ENCODE results near the gene TTC23. TPM values are rescaled to one million over a fixed set of nuclear protein-coding genes. Genes with fewer than 3 reads are reported as not detected.

The TTC23 gene
- polyA plus RNA-seq, 1 donor (not counting 4 experiments of a cell fraction or from before 2014, with no cell fraction given) = 6.7 TPM

DNA sequence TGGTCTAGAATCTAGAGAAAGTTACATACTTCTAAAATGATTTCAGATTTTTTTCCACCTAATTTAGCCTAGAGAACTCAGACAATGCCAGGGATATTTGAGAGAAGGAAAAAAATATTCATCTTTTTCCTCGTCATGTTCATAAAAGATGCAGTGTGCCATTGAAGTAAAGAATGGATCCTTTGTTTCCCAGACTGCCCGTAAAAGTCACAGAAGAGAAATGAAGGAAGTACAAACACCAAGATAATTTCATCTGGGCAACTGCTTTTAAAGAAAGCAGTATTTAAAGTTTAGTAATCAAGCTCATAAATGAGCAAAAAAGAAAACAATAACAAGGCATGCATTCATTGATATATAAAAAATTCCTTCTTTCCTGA is 47.2 kb downstream of the TTC23 start:
- no peaks in the 10 kb centered on the region for H3K79me2 ChIP-seq (ENCODE audit: control insufficient read depth, insufficient read depth, low read length)
- no peak overlapping the region for H3K4me3 ChIP-seq (ENCODE audit: control insufficient read depth in 2 of 3, extremely low read depth in 1 of 3, insufficient read depth in 2 of 3, low read depth in 1 of 3, low read length in 3 of 3)
- no peak overlapping the region for H3K27ac ChIP-seq (ENCODE audit: control insufficient read depth, insufficient read depth, low read length)
- no peak for DNase-seq (ENCODE audit: low read depth, low spot score)
- H4K20me1 ChIP-seq (ENCODE audit: control insufficient read depth, extremely low read depth, insufficient read depth, low read length) = no peaks in the 10 kb centered on the region
- FAIRE-seq = no peak
- no peak overlapping the region for H3K4me2 ChIP-seq (ENCODE audit: control insufficient read depth, extremely low read depth, insufficient read depth, low read depth, low read length)
- dilution Hi-C loops (cut with MboI; ENCODE audit: extremely low pct_ligation_motif_present, low sequenced_read_pairs) = no loop called here
- no peaks in the 10 kb centered on the region for H3K9me3 ChIP-seq (ENCODE audit: control insufficient read depth, low read depth, low read length)
- no peak overlapping the region for H3K9ac ChIP-seq (ENCODE audit: control insufficient read depth, extremely low read depth, insufficient read depth, low read length)
- no peak overlapping the region for H2AFZ ChIP-seq (ENCODE audit: control insufficient read depth, low read length)
- H3K27me3 ChIP-seq (ENCODE audit: control insufficient read depth, extremely low read depth, insufficient read depth, low read length) = no peaks in the 10 kb centered on the region
- H3K9me1 ChIP-seq (ENCODE audit: control insufficient read depth, extremely low read depth, insufficient read depth, low read length) = no peaks in the 10 kb centered on the region
- TF ChIP-seq, protein P1, sequence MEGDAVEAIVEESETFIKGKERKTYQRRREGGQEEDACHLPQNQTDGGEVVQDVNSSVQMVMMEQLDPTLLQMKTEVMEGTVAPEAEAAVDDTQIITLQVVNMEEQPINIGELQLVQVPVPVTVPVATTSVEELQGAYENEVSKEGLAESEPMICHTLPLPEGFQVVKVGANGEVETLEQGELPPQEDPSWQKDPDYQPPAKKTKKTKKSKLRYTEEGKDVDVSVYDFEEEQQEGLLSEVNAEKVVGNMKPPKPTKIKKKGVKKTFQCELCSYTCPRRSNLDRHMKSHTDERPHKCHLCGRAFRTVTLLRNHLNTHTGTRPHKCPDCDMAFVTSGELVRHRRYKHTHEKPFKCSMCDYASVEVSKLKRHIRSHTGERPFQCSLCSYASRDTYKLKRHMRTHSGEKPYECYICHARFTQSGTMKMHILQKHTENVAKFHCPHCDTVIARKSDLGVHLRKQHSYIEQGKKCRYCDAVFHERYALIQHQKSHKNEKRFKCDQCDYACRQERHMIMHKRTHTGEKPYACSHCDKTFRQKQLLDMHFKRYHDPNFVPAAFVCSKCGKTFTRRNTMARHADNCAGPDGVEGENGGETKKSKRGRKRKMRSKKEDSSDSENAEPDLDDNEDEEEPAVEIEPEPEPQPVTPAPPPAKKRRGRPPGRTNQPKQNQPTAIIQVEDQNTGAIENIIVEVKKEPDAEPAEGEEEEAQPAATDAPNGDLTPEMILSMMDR (optimal IDR thresholded peaks at IDR 0.05 in 1 of 3, IDR thresholded peaks at IDR 0.05 in 1 of 3, conservative IDR thresholded peaks at IDR 0.05 in 1 of 3; ENCODE audit: extremely low read depth in 1 of 3, insufficient read depth in 2 of 3, low read length in 3 of 3) = no peak
- no peak for TF ChIP-seq EZH2 (IDR thresholded peaks at IDR 0.05; ENCODE audit: low read length)
- H3K4me1 ChIP-seq (ENCODE audit: control insufficient read depth, extremely low read depth, insufficient read depth, low read length) = no peaks in the 10 kb centered on the region
- H3K36me3 ChIP-seq (ENCODE audit: control insufficient read depth in 2 of 2, extremely low read depth in 1 of 2, insufficient read depth in 2 of 2, low read length in 2 of 2) = peaks cover 0 to 4% of the 10 kb centered on the region in 2 experiments

DNA sequence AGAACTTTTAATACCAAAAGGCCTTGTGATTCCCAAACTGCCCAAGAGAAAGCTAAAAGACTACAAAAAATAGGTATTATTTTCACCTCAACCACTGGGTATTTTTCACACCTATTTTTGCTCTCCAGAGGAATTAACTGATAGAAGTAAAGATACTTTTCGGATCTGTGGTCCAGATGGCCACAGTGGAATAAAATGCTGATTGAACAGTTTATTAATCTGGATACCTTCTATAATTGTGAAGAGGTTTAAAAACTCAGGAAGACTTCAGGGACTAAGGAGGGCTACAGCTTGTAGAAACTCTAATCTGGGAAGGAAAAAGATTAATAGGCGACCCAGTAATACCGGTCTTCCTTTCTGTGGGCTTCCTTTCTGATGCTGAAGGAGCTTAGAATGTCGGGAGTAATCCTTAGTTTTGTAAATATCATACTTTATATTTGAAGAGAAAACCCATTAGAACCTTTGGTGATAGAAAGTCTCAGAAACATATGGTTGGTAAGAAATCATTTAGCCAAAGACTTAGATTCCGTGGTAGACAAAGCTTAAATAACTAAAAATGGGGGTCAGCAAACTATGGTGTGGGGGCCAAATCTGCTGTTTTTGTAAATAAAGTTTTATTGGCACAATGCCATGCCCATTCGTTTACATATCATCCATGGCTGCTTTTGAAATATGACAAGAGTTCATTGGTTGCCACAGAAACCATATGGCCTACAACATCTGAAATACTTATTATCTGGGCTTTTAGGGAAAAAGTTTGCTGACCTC is 47.8 kb downstream of the TTC23 start:
- DNase-seq (ENCODE audit: low read depth, low spot score) = no peak
- peaks cover 0 to 5% of the 10 kb centered on the region in 2 experiments for H3K36me3 ChIP-seq (ENCODE audit: control insufficient read depth in 2 of 2, extremely low read depth in 1 of 2, insufficient read depth in 2 of 2, low read length in 2 of 2)
- TF ChIP-seq EZH2 (IDR thresholded peaks at IDR 0.05; ENCODE audit: low read length) = no peak
- TF ChIP-seq, protein P1 (optimal IDR thresholded peaks at IDR 0.05 in 1 of 3, IDR thresholded peaks at IDR 0.05 in 1 of 3, conservative IDR thresholded peaks at IDR 0.05 in 1 of 3; ENCODE audit: extremely low read depth in 1 of 3, insufficient read depth in 2 of 3, low read length in 3 of 3) = no peak
- H3K9me1 ChIP-seq (ENCODE audit: control insufficient read depth, extremely low read depth, insufficient read depth, low read length) = no peaks in the 10 kb centered on the region
- H4K20me1 ChIP-seq (ENCODE audit: control insufficient read depth, extremely low read depth, insufficient read depth, low read length) = no peaks in the 10 kb centered on the region
- H3K4me2 ChIP-seq (ENCODE audit: control insufficient read depth, extremely low read depth, insufficient read depth, low read depth, low read length) = no peak overlapping the region
- no peaks in the 10 kb centered on the region for H3K9me3 ChIP-seq (ENCODE audit: control insufficient read depth, low read depth, low read length)
- FAIRE-seq = no peak
- no peak overlapping the region for H3K27ac ChIP-seq (ENCODE audit: control insufficient read depth, insufficient read depth, low read length)
- H3K27me3 ChIP-seq (ENCODE audit: control insufficient read depth, extremely low read depth, insufficient read depth, low read length) = no peaks in the 10 kb centered on the region
- H3K4me1 ChIP-seq (ENCODE audit: control insufficient read depth, extremely low read depth, insufficient read depth, low read length) = no peaks in the 10 kb centered on the region
- H3K9ac ChIP-seq (ENCODE audit: control insufficient read depth, extremely low read depth, insufficient read depth, low read length) = no peak overlapping the region
- no peak overlapping the region for H2AFZ ChIP-seq (ENCODE audit: control insufficient read depth, low read length)
- H3K79me2 ChIP-seq (ENCODE audit: control insufficient read depth, insufficient read depth, low read length) = no peaks in the 10 kb centered on the region
- no peak overlapping the region for H3K4me3 ChIP-seq (ENCODE audit: control insufficient read depth in 2 of 3, extremely low read depth in 1 of 3, insufficient read depth in 2 of 3, low read depth in 1 of 3, low read length in 3 of 3)
- dilution Hi-C loops (cut with MboI; ENCODE audit: extremely low pct_ligation_motif_present, low sequenced_read_pairs) = no loop called here
